Activated CD4-positive, alpha-beta T cell treated with anti-CD3 and anti-CD28 coated beads, Interleukin-2, Interleukin-4, amounts not matched to agents 100 ng/mL and 50 ng/mL, durations not matched to agents 16 hours and 8 hours (primary cell): ENCODE measurements around the gene FGF14.
A peak's percentile ranks its signal among the peaks of the same experiment; 100 is the strongest.

Experiments
- DNase-seq: peaks from one replicate; pipeline ENCODE4 v3.0.0-alpha.2; 2020; ENCODE audit warnings: low spot score

Gene FGF14

DNA sequence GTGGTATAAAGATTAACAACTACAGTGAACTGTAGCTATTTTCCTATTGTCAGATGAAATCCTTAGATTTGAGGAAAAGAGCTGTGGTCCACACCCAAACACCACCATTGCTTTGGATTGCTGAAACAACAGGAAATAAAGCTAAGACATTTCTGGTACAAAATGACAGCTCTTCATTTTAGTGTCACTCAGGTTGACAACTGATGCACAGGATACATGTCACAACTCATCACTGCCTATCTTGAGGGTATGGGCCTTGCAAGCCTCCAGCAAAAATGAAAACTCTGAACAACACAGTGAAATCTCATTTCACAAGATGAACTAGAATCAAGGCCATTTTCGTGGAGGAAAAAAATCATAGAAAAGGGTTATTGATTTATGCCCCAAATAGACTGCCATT lies 609.7 kb downstream of the FGF14 start:
- DNase-seq, result no peak

DNA sequence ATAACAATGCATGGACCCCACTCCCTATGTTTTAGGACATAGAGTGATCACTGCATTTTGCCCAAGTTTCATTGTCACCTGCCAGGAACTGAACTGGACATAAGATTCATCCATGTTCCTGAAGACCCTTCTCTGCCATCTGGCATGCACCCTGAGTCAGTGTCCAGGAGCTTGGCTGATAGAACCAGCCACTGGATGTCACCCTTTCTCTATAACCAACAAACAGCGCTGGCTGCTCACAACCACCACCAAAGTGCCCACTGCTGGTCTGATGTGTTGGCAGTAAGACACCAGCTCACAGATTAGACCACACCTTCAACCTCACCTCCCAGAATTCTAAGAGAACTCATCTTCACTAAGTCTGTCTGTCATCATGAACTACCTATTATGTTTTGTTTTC lies 616.0 kb downstream of the FGF14 start:
- peak; percentile 3 for DNase-seq

DNA sequence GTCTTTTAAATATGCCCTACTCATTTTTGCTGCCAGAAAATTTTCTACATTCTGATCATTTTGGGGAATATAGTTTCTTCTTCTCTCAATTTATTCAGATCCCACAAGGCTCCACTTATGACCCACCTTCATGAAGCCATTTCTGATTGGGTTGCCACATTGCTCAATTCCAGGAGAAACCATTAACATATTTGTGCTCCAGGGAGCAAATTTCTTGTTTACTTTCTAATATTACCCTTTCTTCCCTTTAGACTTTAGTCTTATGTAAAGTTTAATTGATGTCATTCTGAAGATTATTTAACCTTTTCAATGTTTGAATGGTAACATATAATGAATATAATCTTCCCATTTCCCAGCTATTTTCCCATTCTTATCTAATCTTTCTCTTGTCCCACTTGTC lies 617.5 kb downstream of the FGF14 start:
- no peak for DNase-seq

DNA sequence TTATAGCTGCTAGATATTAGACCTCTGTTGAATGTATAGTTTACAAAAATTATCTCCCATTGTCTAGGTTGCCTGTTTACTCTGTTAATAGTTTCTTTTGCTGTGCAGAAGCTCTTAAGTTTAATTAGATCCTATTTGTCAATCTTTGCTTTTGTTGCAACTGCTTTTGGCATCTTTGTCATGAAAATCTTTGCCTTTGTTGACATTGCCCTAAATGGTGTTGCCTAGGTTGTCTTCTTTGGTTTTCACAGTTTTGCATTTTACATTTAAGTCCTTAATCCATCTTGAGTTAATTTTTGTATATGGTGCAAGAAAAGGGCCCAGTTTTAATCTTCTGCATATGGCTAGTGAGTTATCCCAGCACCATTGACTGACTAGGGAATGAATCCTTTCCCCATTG lies 618.3 kb downstream of the FGF14 start:
- no peak for DNase-seq

DNA sequence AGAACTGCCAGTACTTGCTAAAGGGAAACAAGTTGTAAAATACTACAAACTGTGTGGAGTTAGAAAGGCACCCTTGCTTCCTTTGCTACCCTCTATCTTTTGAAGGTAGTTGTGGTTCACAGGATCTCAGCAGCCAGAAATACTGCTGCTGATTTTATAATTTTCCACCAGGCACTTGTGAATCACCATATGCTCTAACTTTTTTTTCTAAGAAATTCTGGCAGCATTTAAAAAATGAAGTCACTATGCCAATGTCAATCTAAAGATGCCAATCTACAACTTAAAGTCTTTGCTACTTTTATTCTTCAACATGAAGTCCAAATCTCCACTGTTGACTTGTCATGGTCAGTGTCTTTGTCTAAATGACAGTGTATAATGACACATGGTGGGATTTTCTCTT lies 621.6 kb downstream of the FGF14 start:
- DNase-seq, result no peak

- no peak for DNase-seq
These were observed 622.7 kb downstream of the FGF14 start for GRCh38 chr13:101779147-101779546.

GRCh38 chr13:101775267-101775666 lies 626.6 kb downstream of the FGF14 start:
- DNase-seq, result no peak

DNA sequence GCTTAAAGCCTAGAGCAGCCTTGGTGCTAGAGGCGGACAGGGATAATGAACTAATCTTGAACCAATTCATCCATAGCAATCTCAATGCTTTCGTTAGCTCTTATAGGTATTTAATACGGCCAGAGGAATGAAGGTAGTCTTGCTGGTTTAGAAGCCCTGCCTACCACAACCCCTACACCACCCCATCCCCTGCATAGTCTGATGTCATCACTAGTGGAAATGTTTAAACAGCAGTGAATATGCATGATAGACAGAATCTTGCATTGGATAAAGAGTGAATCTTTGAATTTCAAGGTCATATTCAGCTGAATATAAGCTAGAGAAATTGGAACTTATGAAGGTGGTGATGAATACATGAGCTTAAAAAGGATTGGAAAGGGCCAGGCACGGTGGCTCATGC lies 627.5 kb downstream of the FGF14 start:
- no peak for DNase-seq

- no peak for DNase-seq
These were observed 628.8 kb downstream of the FGF14 start for GRCh38 chr13:101773062-101773461.

- DNase-seq, result no peak
These were observed 634.7 kb downstream of the FGF14 start for GRCh38 chr13:101767131-101767530.

DNA sequence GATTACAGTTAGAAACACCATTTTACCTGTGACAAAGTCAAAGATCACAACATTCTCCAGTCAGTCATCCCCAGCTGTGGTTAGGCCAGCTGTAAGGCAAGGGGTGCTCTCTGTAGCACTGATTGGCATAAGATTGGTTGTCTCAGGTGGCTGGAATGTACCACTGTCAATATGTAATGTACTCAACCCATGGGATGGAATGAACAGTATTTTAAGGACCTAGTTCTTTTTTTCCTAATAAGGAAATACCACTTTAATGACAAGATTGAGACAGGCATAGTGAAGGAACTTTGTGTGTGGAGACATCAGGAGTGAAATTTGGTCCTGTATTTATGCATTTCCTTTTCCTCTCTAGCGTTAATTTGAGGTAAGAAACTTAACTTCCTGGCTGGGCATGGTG lies 638.7 kb downstream of the FGF14 start:
- DNase-seq, result no peak

GRCh38 chr13:101757446-101758039 lies 644.3 kb downstream of the FGF14 start:
- peak; percentile 25 for DNase-seq

- DNase-seq, result no peak
These were observed 646.5 kb downstream of the FGF14 start for GRCh38 chr13:101755228-101755887.

DNA sequence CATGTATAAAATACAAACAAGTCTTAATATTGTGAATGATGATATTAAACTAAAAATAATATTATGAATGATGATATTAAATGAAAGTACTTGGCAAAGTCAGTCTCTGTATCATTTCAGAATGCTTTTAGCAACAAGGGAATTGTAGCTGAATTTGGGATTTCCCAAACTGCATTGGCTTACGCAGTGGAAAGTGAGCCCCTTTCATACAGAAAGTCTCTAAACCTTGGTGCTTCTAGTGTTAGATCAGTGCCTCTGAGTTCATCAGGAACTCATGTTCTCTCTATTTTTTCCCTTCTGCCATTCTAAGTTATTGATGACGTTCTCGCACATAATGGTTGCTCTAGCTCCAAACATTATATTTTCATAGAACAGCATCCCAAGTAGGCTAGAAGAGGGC lies 649.4 kb downstream of the FGF14 start:
- DNase-seq, result no peak

- no peak for DNase-seq
These were observed 650.4 kb downstream of the FGF14 start for GRCh38 chr13:101751488-101751887.

DNA sequence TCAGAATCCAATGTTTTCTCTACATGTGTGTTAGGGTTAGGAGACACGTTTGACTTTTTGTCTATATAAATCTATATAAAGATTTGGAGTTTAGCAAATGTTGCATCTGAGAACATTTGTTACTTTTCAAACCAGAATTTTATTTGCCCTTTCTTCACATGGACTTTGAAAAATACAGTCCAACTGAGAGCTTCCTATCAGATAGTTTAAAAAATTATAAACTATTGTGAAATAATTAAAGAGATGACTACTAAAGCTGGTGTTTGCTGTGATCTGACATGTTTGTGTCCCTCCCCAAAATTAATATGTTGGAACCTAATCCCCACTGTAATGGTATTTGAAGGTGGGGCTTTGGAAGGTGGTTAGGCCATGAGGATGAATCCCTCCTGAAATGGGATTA lies 652.3 kb downstream of the FGF14 start:
- DNase-seq, result no peak

DNA sequence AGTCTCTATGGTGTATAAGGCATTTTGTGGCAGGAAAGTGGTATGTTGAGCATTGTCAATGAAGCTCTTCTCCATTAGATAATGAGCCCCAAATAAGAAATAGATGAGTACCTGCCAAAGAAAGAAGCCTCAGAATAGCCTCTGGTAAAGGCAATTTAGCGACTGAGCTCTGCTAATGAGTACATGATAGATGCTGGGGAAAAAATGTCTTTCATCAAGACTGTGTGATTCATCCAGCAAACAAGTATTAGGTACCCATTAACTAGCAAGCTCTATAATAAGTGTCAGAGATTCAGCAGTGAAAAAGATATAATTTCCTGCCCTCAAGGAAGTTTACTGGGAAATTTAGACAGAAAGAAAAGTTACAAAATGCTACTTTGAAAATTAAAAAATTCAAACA lies 654.8 kb downstream of the FGF14 start:
- no peak for DNase-seq

DNA sequence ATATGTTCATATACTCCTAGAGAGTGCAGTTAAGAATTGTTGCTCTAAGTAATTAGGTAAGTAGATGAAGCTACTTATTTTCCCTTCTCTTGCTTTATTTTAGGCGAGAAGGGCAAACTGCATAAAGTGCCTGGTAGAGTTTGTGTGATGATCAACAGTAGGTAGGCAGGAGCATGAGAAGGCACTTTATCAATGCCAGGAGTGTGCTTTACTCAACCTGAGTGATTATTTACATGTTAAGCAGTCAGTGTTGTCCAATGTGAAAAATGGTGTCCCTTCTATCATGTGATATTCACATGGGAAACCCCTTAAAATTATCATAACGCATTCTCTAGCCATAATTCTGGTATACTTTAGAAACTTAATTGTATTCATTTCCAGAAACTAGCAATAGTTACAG lies 655.3 kb downstream of the FGF14 start:
- DNase-seq, result no peak

DNA sequence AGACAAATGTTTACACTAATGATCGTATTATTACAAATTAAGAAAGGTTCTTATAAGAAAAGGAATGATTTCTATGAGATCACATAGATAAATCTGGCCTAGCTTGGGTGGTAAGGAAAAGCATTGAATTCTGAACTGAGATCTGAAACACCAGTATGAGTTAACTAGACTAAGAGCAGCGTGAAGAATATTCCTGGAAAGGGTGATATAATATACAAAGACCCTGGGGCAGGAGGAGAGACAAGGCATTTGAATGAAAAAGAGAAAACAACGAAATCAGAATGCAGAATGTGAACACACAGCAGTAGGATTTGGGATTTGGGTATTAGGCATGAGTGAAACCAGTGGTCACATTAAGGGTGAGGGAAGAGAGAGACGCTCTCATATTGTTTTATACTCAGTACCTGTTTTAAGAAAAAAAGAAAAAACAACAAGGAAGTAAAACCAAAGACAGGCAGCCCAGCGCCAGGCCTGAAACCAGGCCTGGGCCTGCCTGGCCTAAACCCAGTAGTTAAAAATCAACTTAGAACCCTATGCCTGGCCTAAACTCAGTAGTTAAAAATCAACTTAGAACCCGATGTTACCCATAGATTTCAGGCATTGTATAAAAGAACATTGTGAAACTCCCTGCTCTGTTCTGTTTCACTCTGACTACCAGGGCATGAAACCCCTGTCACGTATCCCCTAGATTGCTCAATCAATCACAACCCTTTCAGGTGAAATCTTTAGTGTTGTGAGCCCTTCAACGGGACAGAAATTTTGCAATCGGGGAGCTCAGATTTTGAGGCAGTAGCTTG lies 662.3 kb downstream of the FGF14 start:
- DNase-seq, result peak; percentile 12

GRCh38 chr13:101738336-101738735 lies 663.5 kb downstream of the FGF14 start:
- DNase-seq, result no peak

- DNase-seq, result no peak
These were observed 665.3 kb downstream of the FGF14 start for GRCh38 chr13:101736566-101736965.

- no peak for DNase-seq
These were observed 671.3 kb downstream of the FGF14 start for GRCh38 chr13:101730420-101731000.

DNA sequence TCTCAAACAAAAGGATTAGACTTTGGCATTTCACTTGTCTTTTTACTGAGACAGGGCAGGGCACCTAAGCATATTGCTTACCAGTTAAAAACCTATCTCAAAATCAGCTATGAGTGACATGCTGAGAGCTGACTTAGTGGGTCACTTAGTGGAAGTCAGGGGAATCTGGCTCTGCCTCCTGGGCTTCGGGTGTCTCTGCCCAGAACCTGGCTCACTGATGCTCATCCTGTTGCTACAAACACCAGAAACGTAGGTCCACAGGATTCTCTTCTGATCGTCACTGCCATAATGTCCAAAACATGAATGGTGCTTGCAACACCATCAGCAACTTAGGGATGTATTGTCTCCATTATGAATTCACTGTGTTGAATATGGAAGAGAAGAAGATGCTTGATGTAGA lies 673.2 kb downstream of the FGF14 start:
- no peak for DNase-seq
